Kidney (tissue), 14 donors: ENCODE data around the gene OGFOD1. TPM values are rescaled to one million over a fixed set of nuclear protein-coding genes. Genes with fewer than 3 reads are reported as not detected.
A peak's percentile ranks its signal among the peaks of the same experiment; 100 is the strongest.

Experiments used
- DNase-seq, 5 donors: peaks; one replicate each; pipeline ENCODE4 v3.0.0-alpha.2; 2013 to 2020
- FAIRE-seq: peaks from 2 replicates; lab custom pipeline; 2012; peaks lifted over from hg19 to GRCh38; lab: Jason Lieb, UNC
- H3K27ac ChIP-seq, 2 donors: one replicate each; pipeline ENCODE4 v1.7.0; 2013; ENCODE audit warnings: low read depth in 2 of 2, low read length in 2 of 2, inconsistent platforms in 1 of 2
- H3K27me3 ChIP-seq: one replicate; pipeline ENCODE4 v1.7.1; 2013; ENCODE audit warnings: low read length, inconsistent platforms; ENCODE audit not compliant: control insufficient read depth, insufficient read depth
- H3K36me3 ChIP-seq, 3 donors: one replicate each; pipeline versions ENCODE4 v1.7.0 to v1.7.1; 2013; ENCODE audit warnings: low read length in 3 of 3, control low read depth in 1 of 3, inconsistent platforms in 1 of 3; ENCODE audit not compliant: insufficient read depth in 3 of 3, control insufficient read depth in 2 of 3
- H3K4me1 ChIP-seq, 3 donors: one replicate each; pipeline versions ENCODE4 v1.7.0 to v1.7.1; 2013; ENCODE audit warnings: low read length in 3 of 3, inconsistent platforms in 1 of 3, low read depth in 1 of 3; ENCODE audit not compliant: control insufficient read depth in 2 of 3, insufficient read depth in 2 of 3
- H3K4me3 ChIP-seq, 3 donors: one replicate each; pipeline versions ENCODE4 v1.7.0 to v1.8.1; 2013; ENCODE audit warnings: low read length in 3 of 3, control low read depth in 1 of 3, inconsistent platforms in 1 of 3
- H3K9ac ChIP-seq, 3 donors: one replicate each; pipeline versions ENCODE4 v1.7.0 to v1.7.1; 2013; ENCODE audit warnings: low read length in 3 of 3, control low read depth in 1 of 3, inconsistent platforms in 1 of 3
- H3K9me3 ChIP-seq, 3 donors: one replicate each; pipeline versions ENCODE4 v1.7.0 to v1.7.1; 2013; ENCODE audit warnings: low read length in 3 of 3, control low read depth in 1 of 3, inconsistent platforms in 1 of 3; ENCODE audit not compliant: control insufficient read depth in 2 of 3, insufficient read depth in 1 of 3
- intact Hi-C: fragments of 100-400 bp; cut with DNase I; formaldehyde crosslinking; loops from one replicate; pipeline ENCODE4 v1.11.1; 2022
- polyA plus RNA-seq: library from polyadenylated mRNA; stranded (reverse); fragments of 350-450 nt; fragmentation: Illumina TruSeq; extraction: RNeasy Lipid Tissue Mini Kit (QIAGEN cat#74804); gene quantifications from one replicate; pipeline ENCODE4 v1.2.3, GENCODE V29; 2014; ENCODE audit warnings: low read depth, low replicate concordance; ENCODE audit not compliant: insufficient read depth
- total RNA-seq: library from RNA; stranded (reverse); fragmentation: NEBNext Ultra II Directional; extraction: Animal tissue kit (Norgen Biotek cat#: 25700); gene quantifications from one replicate; pipeline ENCODE4 v1.2.1, GENCODE V29; 2021
- TF ChIP-seq, protein P1 (sequence below): IDR thresholded peaks from 3 replicates; pipeline ENCODE4 v1.5.1; 2012; ENCODE audit warnings: mild to moderate bottlenecking, moderate library complexity, borderline replicate concordance; ENCODE audit not compliant: insufficient read depth; ENCODE audit errors: extremely low read depth
- donor health status: control.
- donor health status: control.
- donor health status: control.
- donor health status: control.
- donor health status: control.
- donor health status: DM: yes; HTN: yes; CAD: no.
- donor health status: Normal renal cell carcinoma (clear cell type).

Gene OGFOD1
- total and polyA plus RNA-seq, 2 donors from 2014 or later, result 16.1 to 39.4 TPM

DNA sequence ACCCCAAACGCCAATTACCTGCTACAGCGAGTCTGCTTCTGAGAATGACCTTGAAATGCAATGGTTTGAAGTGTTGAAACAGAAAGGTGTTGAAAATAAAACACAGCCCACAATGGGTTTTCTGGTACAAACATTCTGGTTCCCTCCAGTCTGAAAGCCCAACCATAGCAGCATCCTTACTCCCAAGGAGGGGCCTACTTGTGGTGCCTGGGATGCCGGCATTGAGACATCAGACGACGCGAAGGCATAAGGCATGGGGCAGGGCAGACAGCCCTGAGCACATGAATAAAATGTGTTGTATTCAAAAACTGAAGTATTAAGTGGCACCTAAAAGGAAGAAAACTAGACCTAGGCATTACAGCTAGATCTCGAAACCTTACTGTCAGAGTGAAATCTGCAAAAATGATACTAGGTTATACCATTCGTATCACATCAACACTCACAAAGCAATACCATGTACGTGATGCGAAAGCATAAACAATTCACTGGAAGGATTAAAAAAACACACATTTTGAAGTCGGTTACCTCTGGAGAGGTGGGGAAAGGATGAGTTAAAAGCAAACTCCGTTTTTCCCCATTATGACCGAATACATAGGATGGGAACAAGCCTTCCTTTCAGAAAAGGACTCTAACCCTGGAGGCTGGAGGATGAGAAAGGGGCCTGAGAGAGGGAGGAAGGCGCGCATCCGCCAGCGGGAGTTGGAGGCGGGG is 924 bp upstream of the OGFOD1 start:
- TF ChIP-seq, protein P1, sequence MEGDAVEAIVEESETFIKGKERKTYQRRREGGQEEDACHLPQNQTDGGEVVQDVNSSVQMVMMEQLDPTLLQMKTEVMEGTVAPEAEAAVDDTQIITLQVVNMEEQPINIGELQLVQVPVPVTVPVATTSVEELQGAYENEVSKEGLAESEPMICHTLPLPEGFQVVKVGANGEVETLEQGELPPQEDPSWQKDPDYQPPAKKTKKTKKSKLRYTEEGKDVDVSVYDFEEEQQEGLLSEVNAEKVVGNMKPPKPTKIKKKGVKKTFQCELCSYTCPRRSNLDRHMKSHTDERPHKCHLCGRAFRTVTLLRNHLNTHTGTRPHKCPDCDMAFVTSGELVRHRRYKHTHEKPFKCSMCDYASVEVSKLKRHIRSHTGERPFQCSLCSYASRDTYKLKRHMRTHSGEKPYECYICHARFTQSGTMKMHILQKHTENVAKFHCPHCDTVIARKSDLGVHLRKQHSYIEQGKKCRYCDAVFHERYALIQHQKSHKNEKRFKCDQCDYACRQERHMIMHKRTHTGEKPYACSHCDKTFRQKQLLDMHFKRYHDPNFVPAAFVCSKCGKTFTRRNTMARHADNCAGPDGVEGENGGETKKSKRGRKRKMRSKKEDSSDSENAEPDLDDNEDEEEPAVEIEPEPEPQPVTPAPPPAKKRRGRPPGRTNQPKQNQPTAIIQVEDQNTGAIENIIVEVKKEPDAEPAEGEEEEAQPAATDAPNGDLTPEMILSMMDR, result no peak
- peaks cover 0 to 8% (median 0%) of the 10 kb centered on the region in 3 donors for H3K36me3 ChIP-seq
- FAIRE-seq (no peak), DNase-seq (peak in 1 of 5 donors; percentile 23)
- H3K9me3 ChIP-seq, result no peaks in the 10 kb centered on the region
- intact Hi-C loops, result no loop called here
- H3K27me3 ChIP-seq, result no peaks in the 10 kb centered on the region
- peak overlapping the region; percentile 43 to 79 for H3K27ac ChIP-seq
- H3K4me3 ChIP-seq, result peak overlapping the region; percentile 90 to 94 (median 91)
- peaks cover 0 to 19% (median 14%) of the 10 kb centered on the region in 3 donors for H3K4me1 ChIP-seq
- H3K9ac ChIP-seq, result peak overlapping the region; percentile 79 to 90 (median 84)

DNA sequence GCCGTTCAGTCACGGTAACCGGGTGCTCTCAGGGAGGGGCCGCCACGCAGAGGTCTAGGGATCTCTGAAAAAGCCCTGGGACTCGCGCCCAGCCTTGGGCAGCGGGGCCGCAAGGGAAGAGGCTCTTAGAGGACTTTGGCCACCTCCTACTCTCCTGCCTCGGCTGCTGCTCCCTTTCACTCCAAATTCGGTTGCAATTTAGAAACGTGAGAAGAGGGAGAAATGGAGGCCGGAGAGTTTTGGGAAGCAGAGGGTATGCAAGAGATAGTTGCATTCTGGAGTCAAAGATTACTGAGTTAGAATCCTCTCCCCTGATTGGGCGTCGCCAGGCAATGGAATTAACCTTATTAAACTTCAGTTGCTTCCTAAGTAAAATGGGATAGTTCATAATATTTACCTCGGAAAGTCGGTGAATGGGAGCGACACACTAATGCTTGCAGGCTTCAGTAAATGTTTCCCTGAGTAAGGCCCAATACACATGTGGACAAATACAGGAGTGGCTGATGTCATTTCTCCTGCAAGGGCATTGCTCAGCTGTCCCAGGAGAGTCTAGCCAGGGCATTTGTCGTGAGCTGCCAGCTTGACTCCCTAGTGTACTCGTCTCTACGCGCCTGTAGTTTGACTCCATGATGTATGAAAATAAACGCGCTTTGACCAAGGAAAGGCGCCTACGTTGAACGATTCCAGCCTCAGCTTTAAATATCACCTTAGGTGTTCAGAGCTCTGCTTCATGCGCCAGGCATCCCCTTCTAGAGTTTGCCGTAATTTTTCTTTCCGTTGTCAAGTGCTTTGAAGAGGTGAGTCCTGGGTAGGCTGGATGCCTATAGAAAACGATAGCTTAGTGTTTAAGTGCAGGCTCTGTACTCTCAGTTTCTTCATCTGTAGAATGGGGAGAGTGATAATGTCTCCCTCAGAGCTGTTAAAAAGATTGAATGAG is 667 bp downstream of the OGFOD1 start:
- no peaks in the 10 kb centered on the region for H3K27me3 ChIP-seq
- no peaks in the 10 kb centered on the region for H3K9me3 ChIP-seq
- H3K9ac ChIP-seq, result peak overlapping the region; percentile 49 to 80 (median 73)
- TF ChIP-seq, protein P1, result no peak
- FAIRE-seq, result no peak
- peak overlapping the region; percentile 68 to 69 for H3K27ac ChIP-seq
- intact Hi-C loops, result no loop called here
- peak overlapping the region; percentile 90 to 94 (median 91) for H3K4me3 ChIP-seq
- H3K36me3 ChIP-seq, result peaks cover 0 to 14% (median 9%) of the 10 kb centered on the region in 3 donors
- peak in 4 of 5 donors; percentile 27 to 64 (median 46) for DNase-seq
- peaks cover 0 to 19% (median 14%) of the 10 kb centered on the region in 3 donors for H3K4me1 ChIP-seq

DNA sequence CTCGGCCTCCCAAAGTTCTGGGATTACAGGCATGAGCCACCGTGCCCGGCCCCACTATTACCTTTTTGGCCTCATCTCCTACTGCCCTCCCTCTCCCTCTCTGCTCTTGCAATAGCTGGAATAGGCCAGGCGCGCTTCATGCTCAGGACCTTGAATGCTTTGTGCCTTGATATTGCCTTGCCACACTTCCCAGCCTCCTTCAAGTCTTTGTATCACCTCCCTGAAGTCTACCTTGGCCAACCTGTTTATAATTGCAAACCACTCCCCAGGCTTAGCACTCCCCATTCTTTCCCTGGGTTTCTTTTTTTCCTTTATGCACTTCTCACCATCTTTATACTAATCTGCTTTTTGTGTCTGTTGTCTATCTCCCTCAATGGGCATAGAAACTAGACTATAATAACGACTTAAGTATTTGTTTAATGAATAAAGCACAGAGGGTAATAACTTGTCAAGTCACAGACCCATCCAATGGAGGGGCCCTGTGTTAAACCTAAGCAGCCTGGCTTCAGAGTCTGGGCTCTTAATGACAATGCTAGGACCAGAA is 6.6 kb downstream of the OGFOD1 start:
- H3K9me3 ChIP-seq, result no peaks in the 10 kb centered on the region
- H3K4me1 ChIP-seq, result no peaks in the 10 kb centered on the region
- intact Hi-C loops, result no loop called here
- no peak for FAIRE-seq
- no peak overlapping the region for H3K4me3 ChIP-seq
- no peak overlapping the region for H3K27ac ChIP-seq
- peaks cover 0 to 32% (median 16%) of the 10 kb centered on the region in 3 donors for H3K36me3 ChIP-seq
- no peak for DNase-seq
- TF ChIP-seq, protein P1, result no peak
- H3K27me3 ChIP-seq, result no peaks in the 10 kb centered on the region
- no peak overlapping the region for H3K9ac ChIP-seq
